SU-DHL-6 (cell line): ENCODE data around the gene EMB.
"Not testable (repeated sequence)": the region's sequence is repeated elsewhere in the genome, so short reads cannot be mapped to it uniquely, and the experiment has no call there.

Source experiments
- EZH2phosphoT487 ChIP-seq: fragments of 200-600 bp; sonication (generic), shearing (Covaris generic); conservative IDR thresholded peaks from 2 replicates; pipeline ENCODE4 v1.6.1; 2018; ENCODE audit warnings: mild to moderate bottlenecking, antibody characterized with exemption, low read length, moderate library complexity, mixed read lengths
- TF ChIP-seq, protein P1 (sequence below): fragments of 200-600 bp; sonication (generic); IDR thresholded peaks from one replicate; pipeline ENCODE4 v1.5.1; 2017; ENCODE audit warnings: antibody characterized with exemption, mild to moderate bottlenecking, low read length, moderate library complexity; ENCODE audit not compliant: insufficient read depth, poor library complexity, severe bottlenecking

DNA sequence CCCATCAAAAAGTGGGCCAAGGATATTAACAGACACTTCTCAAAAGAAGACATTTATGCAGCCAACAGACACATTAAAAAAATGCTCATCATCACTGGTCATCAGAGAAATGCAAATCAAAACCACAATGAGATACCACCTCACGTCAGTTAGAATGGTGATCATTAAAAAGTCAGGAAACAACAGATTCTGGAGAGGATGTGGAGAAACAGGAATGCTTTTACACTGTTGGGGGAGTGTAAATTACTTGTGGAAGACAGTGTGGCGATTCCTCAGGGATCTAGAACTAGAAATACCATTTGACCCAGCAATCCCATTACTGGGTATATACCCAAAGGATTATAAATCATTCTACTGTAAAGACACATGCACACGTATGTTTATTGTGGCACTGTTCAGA, 48.8 kb downstream of the EMB start:
- TF ChIP-seq, protein P1, sequence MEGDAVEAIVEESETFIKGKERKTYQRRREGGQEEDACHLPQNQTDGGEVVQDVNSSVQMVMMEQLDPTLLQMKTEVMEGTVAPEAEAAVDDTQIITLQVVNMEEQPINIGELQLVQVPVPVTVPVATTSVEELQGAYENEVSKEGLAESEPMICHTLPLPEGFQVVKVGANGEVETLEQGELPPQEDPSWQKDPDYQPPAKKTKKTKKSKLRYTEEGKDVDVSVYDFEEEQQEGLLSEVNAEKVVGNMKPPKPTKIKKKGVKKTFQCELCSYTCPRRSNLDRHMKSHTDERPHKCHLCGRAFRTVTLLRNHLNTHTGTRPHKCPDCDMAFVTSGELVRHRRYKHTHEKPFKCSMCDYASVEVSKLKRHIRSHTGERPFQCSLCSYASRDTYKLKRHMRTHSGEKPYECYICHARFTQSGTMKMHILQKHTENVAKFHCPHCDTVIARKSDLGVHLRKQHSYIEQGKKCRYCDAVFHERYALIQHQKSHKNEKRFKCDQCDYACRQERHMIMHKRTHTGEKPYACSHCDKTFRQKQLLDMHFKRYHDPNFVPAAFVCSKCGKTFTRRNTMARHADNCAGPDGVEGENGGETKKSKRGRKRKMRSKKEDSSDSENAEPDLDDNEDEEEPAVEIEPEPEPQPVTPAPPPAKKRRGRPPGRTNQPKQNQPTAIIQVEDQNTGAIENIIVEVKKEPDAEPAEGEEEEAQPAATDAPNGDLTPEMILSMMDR = not testable (repeated sequence)
- not testable (repeated sequence) for TF ChIP-seq EZH2phosphoT487
